ENCODE data around the gene PRLHR. TPM values are rescaled to one million over a fixed set of nuclear protein-coding genes. Genes with fewer than 3 reads are reported as not detected.

Gene PRLHR
- polyA plus RNA-seq, 3 donors, result not detected

DNA sequence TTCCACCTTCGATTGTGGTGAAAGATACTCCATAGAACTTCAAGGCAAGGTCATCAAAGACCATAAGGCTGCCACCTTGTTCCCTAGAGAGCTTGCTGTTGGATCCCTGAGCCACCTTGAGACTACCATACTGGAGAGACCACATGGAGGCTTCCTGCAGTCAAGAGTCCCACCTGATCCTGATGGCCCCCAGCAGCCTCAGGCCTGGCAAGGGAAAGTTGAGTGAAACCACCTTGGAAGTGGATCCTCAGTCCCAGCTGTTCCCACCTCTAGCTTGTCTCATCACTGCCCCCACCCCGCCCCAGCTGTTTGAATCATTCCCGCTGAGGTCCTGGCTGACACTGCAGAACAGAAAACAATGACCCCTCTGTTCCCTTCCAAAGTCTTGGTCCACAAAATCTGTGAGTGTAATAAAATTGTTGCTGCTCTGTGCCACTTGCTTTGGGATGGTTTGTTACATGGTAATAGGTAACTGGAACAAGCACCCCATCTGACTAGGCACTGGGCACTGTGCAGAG, 32.0 kb downstream of the PRLHR start:
- DNase-seq, result no peak

DNA sequence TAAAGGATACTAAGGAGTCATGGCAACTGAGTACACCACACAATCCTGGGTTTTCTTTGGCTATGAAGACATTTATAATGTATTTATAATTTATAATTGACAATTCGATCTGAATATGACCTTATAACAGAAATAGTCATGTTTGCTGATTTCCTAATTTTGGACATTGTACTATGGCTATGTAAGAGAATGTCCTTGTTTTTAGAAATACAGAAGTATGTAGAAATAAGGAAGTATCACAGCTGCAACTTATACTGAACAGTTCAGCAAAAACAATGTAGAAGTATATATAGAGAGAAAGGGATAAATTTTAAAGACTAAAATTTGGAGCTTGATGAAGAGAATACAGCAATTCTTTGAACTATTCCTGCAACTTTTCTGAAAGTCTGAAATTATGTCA, 32.6 kb downstream of the PRLHR start:
- no peak for DNase-seq

DNA sequence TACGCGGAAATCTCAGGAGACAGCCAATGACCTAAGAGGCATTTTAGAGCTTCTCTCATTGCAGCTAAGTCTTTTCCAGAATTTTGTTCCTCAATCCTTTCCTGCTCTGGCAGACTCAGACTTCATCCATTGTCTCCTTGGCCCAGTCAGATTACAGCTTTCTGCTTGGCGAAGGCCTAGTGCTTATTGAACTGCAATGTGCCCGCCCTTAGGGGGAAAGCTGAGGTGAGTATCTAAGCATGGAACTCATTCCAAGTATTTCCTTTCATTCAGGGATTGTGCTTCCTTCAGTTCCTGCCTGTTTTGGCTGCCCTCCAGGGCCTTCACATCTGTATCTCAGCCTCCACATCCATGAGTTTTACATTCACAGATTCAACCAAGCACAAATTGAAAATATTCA, 37.5 kb downstream of the PRLHR start:
- DNase-seq, result no peak

DNA sequence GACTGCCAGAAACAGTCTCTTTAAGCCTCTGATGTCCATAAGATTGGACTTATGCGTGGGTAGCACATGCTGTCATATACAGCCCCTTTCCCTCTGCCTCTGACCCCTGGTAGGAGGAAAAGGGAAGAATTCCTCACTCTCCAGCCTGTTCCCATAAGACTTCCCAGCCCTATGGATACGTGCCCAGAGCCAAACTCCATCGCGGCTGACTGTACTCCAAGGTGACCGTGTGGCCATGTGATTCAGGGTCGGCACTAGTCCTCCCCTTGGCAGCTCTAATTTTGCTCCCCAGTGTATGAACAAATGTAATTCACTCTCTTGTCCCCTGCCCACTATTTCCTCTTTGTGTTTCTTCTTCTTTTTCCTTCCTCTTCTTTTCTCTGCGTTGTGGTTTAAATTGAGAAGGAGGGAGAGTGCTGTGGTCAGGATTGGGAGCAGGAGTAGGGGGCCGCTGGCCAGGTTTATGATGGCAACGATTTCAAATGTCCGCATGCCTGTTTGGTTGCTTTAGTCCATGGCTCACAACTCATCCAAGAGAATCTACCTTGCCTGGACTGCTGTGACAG, 43.8 kb downstream of the PRLHR start:
- no peak for DNase-seq

DNA sequence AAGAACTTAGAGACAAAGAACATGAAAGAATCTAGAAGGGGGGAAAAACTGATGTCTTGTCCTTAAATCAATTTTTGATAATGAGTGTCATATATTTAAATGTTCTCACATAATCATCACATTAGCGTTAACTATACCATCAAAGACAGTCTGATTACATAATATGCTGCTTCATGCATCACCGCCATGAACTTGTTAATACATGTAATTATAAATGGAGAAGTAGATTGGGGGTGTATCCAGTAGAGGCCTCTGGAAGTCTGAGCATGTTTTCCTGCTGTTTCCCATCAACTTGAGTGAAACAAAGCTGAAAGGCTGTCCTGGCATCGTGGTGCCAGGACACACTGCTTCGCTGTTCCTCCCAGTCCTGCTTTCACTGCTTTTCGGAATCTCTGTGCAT, 48.2 kb downstream of the PRLHR start:
- no peak for DNase-seq

DNA sequence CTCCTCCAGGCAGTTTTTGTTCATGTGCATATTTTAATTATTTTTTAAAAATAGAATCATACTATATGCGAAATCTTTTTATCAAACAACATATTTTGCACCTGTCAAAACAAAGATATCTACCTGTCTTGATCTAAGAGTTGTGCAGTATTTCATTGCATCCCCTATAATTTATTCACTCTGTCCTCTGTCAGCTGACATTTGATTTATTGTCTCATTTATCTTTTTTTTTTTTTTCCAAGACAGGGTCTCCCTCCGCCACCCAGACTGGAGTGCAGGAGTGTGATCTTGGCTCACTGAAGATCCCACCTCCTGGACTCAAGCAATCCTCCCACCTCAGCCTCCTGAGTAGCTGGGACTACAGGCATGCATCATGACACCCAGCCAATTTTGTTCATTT, 49.0 kb downstream of the PRLHR start:
- DNase-seq, result no peak

DNA sequence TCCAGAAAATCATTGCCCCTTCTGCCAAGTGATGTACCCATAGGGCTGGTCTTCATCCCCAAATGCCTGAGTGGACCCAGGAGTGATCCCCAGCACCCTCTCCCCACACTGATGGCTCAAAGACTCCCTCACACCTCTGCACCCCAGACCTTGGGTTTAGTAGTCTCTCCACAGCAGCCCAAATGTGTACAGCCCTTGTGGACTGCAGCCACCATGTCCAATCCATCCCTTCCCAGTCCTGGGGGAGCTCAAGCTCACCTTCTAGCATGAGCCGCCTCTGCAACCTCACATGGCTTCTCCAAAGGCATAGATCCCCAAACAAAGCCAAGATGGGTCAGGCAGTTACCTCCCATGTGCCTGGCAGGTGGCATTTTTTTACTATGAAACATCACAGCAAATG, 50.1 kb downstream of the PRLHR start:
- DNase-seq, result no peak

DNA sequence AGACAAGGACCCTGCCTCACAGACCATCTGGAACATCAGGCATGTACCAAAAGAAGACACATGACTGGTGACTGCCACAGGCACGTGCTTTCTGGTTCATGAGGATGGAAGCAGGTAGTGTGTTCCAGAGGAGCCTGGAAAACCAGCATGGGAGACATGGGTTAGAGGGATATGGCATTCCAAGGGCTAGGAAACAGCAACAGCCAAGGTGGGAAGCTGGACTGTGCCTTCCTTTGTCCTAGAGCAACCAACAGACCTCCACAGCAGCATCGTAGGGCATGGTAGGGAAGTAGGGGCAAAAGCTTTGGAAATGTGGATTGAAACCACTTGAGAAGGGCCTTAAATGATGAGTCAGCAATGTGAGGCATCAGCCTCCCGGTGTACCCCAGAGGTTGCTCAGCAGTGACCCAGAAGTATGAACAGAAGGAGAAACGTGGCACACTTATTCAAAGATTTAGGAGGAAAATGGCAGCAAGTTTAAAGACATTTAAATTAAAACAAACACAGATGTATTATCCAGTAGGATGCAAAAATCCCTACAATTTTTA, 51.0 kb downstream of the PRLHR start:
- DNase-seq, result no peak

DNA sequence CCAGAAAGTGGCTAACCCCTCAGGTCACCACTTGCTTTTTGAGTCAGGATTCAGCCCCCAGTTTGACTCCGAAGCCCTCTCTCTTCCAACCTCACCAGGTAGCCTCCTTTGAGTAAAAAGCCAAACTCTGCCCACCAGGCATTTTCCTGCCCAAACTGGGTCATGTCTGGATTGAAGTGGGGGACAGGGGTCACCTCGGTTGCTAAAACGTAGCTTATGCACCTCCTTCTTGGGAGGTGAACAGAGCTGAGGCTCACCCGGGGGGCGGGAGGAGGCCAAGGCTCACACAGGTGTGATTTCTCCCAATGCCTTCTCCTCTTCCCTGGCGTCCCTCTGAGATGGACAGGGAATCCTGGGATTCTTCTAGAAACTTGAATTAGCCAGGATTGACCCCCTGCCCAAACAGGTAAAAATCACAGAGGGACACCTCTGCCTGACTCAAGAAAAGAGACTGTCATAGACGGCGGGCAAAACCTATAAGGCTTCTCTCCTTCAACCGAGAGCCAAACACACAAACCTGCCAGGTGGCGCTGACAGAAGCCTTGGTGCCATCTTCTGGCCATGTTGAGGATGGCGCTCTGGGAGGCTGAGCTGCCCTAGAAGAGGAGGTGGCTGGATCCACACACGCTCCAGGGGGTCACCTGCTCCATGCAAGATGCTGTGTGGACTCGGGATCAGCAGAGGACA, 51.6 kb downstream of the PRLHR start:
- DNase-seq, result peak; percentile 46

DNA sequence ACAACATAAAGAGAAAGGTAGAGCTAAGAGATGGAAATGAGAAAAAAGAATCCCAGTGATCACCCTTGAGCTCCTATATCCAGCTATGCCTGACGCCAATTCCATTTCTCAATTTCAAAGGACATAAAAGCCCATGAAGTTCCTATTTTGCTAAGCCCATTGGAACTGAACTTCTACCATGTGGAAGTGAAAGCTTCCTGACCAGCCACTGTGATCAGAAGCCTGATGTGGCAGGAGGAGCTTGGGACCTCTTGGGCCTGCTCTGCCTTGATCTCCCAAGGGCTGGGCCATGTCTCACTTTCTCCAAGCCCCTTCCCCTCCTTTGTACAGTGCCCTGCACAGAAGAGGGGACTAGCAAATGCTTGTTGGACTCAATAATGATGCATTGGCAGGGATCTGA, 52.7 kb downstream of the PRLHR start:
- no peak for DNase-seq

DNA sequence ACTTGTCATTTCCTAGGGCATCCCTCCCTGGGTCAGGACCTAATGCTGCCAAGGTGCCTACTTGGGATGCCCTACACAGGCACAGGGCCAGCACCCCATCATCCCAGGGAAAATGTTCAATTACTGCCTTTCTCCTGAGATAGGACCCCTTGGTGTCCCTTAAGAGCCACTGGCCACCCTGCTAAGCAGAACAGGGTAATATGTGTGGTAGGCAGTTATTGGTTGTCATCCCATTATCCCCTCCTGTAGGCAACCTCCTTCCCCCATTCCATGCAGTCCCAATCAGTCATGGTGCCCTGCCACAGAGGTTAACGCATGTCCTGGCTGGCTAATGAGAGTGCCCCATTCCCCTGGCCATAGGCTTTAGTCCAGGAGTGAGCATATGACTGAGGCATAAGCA, 53.2 kb downstream of the PRLHR start:
- no peak for DNase-seq

DNA sequence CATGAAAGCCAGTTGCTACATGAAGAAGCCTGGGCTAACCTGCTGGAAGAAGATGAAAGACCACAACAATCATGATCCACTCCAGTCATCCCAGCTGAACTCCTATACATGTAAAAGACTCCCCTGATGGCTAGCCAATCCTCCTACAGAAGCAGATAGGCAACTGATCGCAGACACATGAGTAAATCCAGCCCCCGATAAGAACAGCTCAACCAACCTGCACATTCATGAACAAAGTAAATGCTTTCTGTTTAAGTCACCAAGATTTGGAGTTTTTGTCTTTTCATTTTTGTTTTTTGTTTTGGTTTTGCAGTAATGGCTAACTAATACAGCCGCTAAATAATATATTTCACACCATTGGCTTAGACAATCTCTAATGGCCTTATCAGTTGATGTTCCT, 53.7 kb downstream of the PRLHR start:
- DNase-seq, result no peak

Other genes with a start within 250 kb of the PRLHR start
- gene CACUL1, start 159.3 kb upstream of the PRLHR start, polyA plus RNA-seq (ENCODE audit: insufficient read length in 3 of 3), result 10 to 100 TPM; 22.1 to 41.3 (median 35.1) TPM